K562 (cell line): ENCODE data around the gene NOTCH1. TPM values are rescaled to one million over a fixed set of nuclear protein-coding genes. Genes with fewer than 3 reads are reported as not detected.

ENCODE experiments used
- ADNP ChIP-seq: fragments of 200-800 bp; sonication (Bioruptor generic); IDR thresholded peaks from 2 replicates; pipeline ENCODE4 v1.6.1; 2016; ENCODE audit warnings: missing genetic modification characterization, missing compliant biosample characterization
- ATF1 ChIP-seq, 2 experiments: fragments of 450-650 bp in 1 of 2; IDR thresholded peaks; 2 replicates each; pipeline ENCODE4 v1.6.1; 2016; ENCODE audit warnings: missing compliant biosample characterization in 1 of 2, missing genetic modification characterization in 1 of 2
- CCNT2 ChIP-seq: IDR thresholded peaks from 2 replicates; pipeline ENCODE4 v1.6.1; 2011; ENCODE audit warnings: borderline replicate concordance, low read depth, mild to moderate bottlenecking, moderate library complexity, mixed read lengths, low read length; ENCODE audit not compliant: insufficient read length; ENCODE audit errors: extremely low read depth
- CHD2 ChIP-seq: IDR thresholded peaks from 2 replicates; pipeline ENCODE4 v1.6.1; 2011; ENCODE audit warnings: low read depth, low read length
- ETV5 ChIP-seq: sonication (generic); formaldehyde crosslinking; IDR thresholded peaks from 2 replicates; pipeline ENCODE4 v1.4.0; 2020; ENCODE audit warnings: low read depth, mild to moderate bottlenecking, missing genetic modification reagents
- MCM3 ChIP-seq: fragments of 450-650 bp; IDR thresholded peaks from 2 replicates; pipeline ENCODE4 v1.6.1; 2016
- MTA3 ChIP-seq: fragments of 450-650 bp; formaldehyde crosslinking; IDR thresholded peaks from 2 replicates; pipeline ENCODE4 v1.6.1; 2017; ENCODE audit warnings: mild to moderate bottlenecking, borderline replicate concordance
- NCOA2 ChIP-seq, 2 experiments: fragments of 450-650 bp; IDR thresholded peaks; 2 replicates each; pipeline ENCODE4 v1.6.1; 2018; ENCODE audit warnings: mild to moderate bottlenecking in 2 of 2, moderate library complexity in 1 of 2; ENCODE audit not compliant: partially characterized antibody in 2 of 2
- NEUROD1 ChIP-seq: fragments of 150-350 bp; IDR thresholded peaks from 2 replicates; pipeline ENCODE4 v1.6.1; 2014; ENCODE audit warnings: borderline replicate concordance, low read length, low read depth; ENCODE audit not compliant: partially characterized antibody
- PHF21A ChIP-seq: fragments of 450-650 bp; IDR thresholded peaks from 2 replicates; pipeline ENCODE4 v1.6.1; 2017; ENCODE audit warnings: low read depth, borderline replicate concordance
- PYGO2 ChIP-seq: fragments of 450-650 bp; IDR thresholded peaks from 2 replicates; pipeline ENCODE4 v1.6.1; 2016; ENCODE audit warnings: mild to moderate bottlenecking, missing genetic modification characterization, moderate library complexity, missing compliant biosample characterization
- RBM39 ChIP-seq: fragments of 200-400 bp; formaldehyde crosslinking; optimal IDR thresholded peaks from 2 replicates; pipeline ENCODE3; 2018; ENCODE audit warnings: low read depth, low read length
- SNRNP70 ChIP-seq: fragments of 200-400 bp; formaldehyde crosslinking; optimal IDR thresholded peaks from 2 replicates; pipeline ENCODE3; 2017; ENCODE audit warnings: low read depth, low read length
- TGIF2 ChIP-seq: sonication (generic); formaldehyde crosslinking; IDR thresholded peaks from 2 replicates; pipeline ENCODE4 v1.8.1; 2022; ENCODE audit warnings: mild to moderate bottlenecking, missing genetic modification reagents, moderate library complexity
- TRIM28 ChIP-seq: fragments of 450-650 bp; IDR thresholded peaks from 2 replicates; pipeline ENCODE4 v1.6.1; 2017
- ZC3H11A ChIP-seq: IDR thresholded peaks from 2 replicates; pipeline ENCODE4 v1.6.1; 2012; ENCODE audit warnings: low read depth, low read length, improper control_type of control experiment
- ZC3H8 ChIP-seq: fragments of 450-650 bp; IDR thresholded peaks from 2 replicates; pipeline ENCODE4 v1.6.1; 2017
- ZFP36 ChIP-seq: fragments of 150-350 bp; IDR thresholded peaks from 2 replicates; pipeline ENCODE4 v1.6.1; 2018; ENCODE audit warnings: low read length, low read depth; ENCODE audit not compliant: partially characterized antibody
- ZKSCAN3 ChIP-seq: fragments of 250-450 bp; sonication (Bioruptor Pico); IDR thresholded peaks from 2 replicates; pipeline ENCODE4 v1.4.0; 2020
- ZNF212 ChIP-seq: fragments of 450-650 bp; formaldehyde crosslinking; IDR thresholded peaks from 2 replicates; pipeline ENCODE4 v1.4.0; 2020; ENCODE audit warnings: mild to moderate bottlenecking
- ZSCAN29 ChIP-seq: fragments of 450-650 bp; IDR thresholded peaks from 2 replicates; pipeline ENCODE4 v1.6.1; 2017
- polyA plus RNA-seq, 8 experiments: library from polyadenylated mRNA; depleted of rRNA in 4 of 8; stranded (reverse) in 5 of 8; unstranded in 3 of 8; fragments of >200 nt; fragmentation: Nextera tagmentation in 2 of 8; fragmentation: Illumina TruSeq in 1 of 8; extraction: Ambion mirVana in 2 of 8; extraction: Trizol in 1 of 8; gene quantifications; 2 replicates each; pipeline versions ENCODE4 v1.2.1 to v1.2.3, GENCODE V29; 2011 to 2014; ENCODE audit warnings: inconsistent platforms in 1 of 8, missing spikeins in 1 of 8
- total RNA-seq, 7 experiments: library from RNA; depleted of rRNA in 6 of 7; stranded (reverse); fragments of >200 nt in 6 of 7; fragmentation: Illumina TruSeq in 2 of 7; extraction: Trizol in 2 of 7; gene quantifications; 2 replicates each; pipeline versions ENCODE4 v1.2.1 to v1.2.3, GENCODE V29; 2011 to 2021; ENCODE audit warnings: low replicate concordance in 1 of 7
- TF ChIP-seq, protein P1 (sequence below): fragments of 200-800 bp; sonication (Bioruptor generic); IDR thresholded peaks from 2 replicates; pipeline ENCODE4 v1.6.1; 2016; ENCODE audit warnings: missing genetic modification characterization, missing compliant biosample characterization
- TF ChIP-seq, protein P2 (sequence below): fragments of 450-650 bp; IDR thresholded peaks from one replicate; pipeline ENCODE4 v1.6.1; 2018; ENCODE audit warnings: mild to moderate bottlenecking, moderate library complexity; ENCODE audit not compliant: partially characterized antibody
- TF ChIP-seq, protein P3 (sequence below): fragments of 450-650 bp; conservative IDR thresholded peaks from 2 replicates; pipeline ENCODE4 v1.6.1; 2016; ENCODE audit warnings: missing genetic modification characterization, low read depth, mild to moderate bottlenecking, missing compliant biosample characterization, moderate library complexity

The NOTCH1 gene
- total and polyA plus RNA-seq, 9 of the 15 experiments (the other 6 are each of a cell fraction or from before 2014, with no cell fraction given), result 0.03 to 31.4 (median 2.3) TPM

DNA sequence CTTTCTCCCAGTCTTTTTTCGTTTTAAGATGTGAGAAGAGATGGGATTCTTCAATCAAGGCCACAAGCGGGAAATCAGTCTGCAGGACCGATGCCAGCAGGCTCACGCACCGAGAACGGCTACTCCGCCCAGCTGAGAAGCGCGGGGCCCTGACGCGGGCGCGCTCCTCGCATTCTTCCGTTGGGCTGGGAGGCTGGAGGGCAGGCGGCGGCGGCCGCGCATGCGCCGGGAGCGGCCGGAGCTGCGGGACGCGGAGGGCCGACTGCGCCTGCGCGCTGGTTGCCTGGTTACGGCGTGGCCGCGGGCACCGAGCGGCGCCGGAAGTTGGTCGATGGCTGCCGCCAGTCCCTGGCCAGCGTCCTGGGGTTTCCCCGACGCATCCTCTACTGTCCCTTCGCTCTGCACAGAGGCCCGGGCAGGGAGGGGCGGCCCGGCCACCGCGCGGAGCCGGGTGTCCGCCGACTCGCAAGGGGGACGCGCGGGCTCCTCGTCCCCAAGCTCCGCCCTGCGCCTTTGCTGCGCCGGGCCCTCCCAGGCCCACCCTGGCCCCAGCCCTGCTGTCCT lies 62.2 kb downstream of the NOTCH1 start (continued):
- TF ChIP-seq ETV5 (CRISPR knock-in tag) (no peak), MCM3 (no peak), RBM39 (no peak), NEUROD1 (no peak), ZNF212 (CRISPR knock-in tag) (no peak), ZKSCAN3 (CRISPR knock-in tag) (no peak), TRIM28 (no peak), CCNT2 (no peak), MTA3 (peak; percentile 70; the same call in 1 of the 2 replicates), PYGO2 (no peak), ZSCAN29 (no peak), SNRNP70 (no peak), PHF21A (no peak), CHD2 (no peak), NCOA2 (IDR thresholded peaks at IDR 0.05; ENCODE audit: partially characterized antibody in 2 of 2) (no peak), TGIF2 (CRISPR knock-in tag) (no peak), ZC3H11A (no peak), ATF1 (CRISPR knock-in tag; IDR thresholded peaks at IDR 0.05) (no peak), ATF1 (tag; IDR thresholded peaks at IDR 0.05) (peak; percentile 21), ZFP36 (no peak), ADNP (tag) (no peak), ZC3H8 (no peak)
- TF ChIP-seq, protein P1, sequence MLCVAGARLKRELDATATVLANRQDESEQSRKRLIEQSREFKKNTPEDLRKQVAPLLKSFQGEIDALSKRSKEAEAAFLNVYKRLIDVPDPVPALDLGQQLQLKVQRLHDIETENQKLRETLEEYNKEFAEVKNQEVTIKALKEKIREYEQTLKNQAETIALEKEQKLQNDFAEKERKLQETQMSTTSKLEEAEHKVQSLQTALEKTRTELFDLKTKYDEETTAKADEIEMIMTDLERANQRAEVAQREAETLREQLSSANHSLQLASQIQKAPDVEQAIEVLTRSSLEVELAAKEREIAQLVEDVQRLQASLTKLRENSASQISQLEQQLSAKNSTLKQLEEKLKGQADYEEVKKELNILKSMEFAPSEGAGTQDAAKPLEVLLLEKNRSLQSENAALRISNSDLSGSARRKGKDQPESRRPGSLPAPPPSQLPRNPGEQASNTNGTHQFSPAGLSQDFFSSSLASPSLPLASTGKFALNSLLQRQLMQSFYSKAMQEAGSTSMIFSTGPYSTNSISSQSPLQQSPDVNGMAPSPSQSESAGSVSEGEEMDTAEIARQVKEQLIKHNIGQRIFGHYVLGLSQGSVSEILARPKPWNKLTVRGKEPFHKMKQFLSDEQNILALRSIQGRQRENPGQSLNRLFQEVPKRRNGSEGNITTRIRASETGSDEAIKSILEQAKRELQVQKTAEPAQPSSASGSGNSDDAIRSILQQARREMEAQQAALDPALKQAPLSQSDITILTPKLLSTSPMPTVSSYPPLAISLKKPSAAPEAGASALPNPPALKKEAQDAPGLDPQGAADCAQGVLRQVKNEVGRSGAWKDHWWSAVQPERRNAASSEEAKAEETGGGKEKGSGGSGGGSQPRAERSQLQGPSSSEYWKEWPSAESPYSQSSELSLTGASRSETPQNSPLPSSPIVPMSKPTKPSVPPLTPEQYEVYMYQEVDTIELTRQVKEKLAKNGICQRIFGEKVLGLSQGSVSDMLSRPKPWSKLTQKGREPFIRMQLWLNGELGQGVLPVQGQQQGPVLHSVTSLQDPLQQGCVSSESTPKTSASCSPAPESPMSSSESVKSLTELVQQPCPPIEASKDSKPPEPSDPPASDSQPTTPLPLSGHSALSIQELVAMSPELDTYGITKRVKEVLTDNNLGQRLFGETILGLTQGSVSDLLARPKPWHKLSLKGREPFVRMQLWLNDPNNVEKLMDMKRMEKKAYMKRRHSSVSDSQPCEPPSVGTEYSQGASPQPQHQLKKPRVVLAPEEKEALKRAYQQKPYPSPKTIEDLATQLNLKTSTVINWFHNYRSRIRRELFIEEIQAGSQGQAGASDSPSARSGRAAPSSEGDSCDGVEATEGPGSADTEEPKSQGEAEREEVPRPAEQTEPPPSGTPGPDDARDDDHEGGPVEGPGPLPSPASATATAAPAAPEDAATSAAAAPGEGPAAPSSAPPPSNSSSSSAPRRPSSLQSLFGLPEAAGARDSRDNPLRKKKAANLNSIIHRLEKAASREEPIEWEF, result no peak
- TF ChIP-seq, protein P2, sequence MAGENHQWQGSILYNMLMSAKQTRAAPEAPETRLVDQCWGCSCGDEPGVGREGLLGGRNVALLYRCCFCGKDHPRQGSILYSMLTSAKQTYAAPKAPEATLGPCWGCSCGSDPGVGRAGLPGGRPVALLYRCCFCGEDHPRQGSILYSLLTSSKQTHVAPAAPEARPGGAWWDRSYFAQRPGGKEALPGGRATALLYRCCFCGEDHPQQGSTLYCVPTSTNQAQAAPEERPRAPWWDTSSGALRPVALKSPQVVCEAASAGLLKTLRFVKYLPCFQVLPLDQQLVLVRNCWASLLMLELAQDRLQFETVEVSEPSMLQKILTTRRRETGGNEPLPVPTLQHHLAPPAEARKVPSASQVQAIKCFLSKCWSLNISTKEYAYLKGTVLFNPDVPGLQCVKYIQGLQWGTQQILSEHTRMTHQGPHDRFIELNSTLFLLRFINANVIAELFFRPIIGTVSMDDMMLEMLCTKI, result no peak
- TF ChIP-seq, protein P3, sequence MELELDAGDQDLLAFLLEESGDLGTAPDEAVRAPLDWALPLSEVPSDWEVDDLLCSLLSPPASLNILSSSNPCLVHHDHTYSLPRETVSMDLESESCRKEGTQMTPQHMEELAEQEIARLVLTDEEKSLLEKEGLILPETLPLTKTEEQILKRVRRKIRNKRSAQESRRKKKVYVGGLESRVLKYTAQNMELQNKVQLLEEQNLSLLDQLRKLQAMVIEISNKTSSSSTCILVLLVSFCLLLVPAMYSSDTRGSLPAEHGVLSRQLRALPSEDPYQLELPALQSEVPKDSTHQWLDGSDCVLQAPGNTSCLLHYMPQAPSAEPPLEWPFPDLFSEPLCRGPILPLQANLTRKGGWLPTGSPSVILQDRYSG (tag), result no peak
